H1 (cell line): Measurements from ENCODE around the gene SLC2A11. TPM values are rescaled to one million over a fixed set of nuclear protein-coding genes. Genes with fewer than 3 reads are reported as not detected.

ENCODE experiments used
- CTCF ChIP-seq, 3 experiments: IDR thresholded peaks; 1 replicate in 2 of 3; 2 replicates in 1 of 3; pipeline versions ENCODE4 v1.5.1 to v1.6.1; 2011; ENCODE audit warnings: low read length in 3 of 3, mild to moderate bottlenecking in 3 of 3, inconsistent platforms in 2 of 3, low read depth in 1 of 3, moderate library complexity in 1 of 3; ENCODE audit not compliant: insufficient read depth in 1 of 3; ENCODE audit errors: control extremely low read depth in 1 of 3
- polyA plus RNA-seq, 7 experiments: library from polyadenylated mRNA; depleted of rRNA in 3 of 7; stranded (reverse) in 5 of 7; unstranded in 2 of 7; fragments of >200 nt in 5 of 7; fragments of 200-250 nt in 2 of 7; gene quantifications; 1 replicate in 5 of 7; 2 replicates in 1 of 7; 4 replicates in 1 of 7; pipeline versions ENCODE4 v1.2.1 to v1.2.3, GENCODE V29; 2011 to 2013; ENCODE audit warnings: missing spikeins in 2 of 7, mixed read lengths in 2 of 7
- total RNA-seq: library from RNA; stranded (reverse); fragmentation: NEBNext Ultra II Directional; extraction: Animal tissue kit (Norgen Biotek cat#: 25700); gene quantifications from 2 replicates; pipeline ENCODE4 v1.2.1, GENCODE V29; 2021

The SLC2A11 gene
- total and polyA plus RNA-seq, 2 of the 8 experiments (the other 6 are each of a cell fraction or from before 2014, with no cell fraction given), result 10.7 to 12.5 TPM

- TF ChIP-seq CTCF (IDR thresholded peaks at IDR 0.05; ENCODE audit: control extremely low read depth in 1 of 3, insufficient read depth in 1 of 3, low read depth in 1 of 3, low read length in 3 of 3), result no peak
Observed at GRCh38 chr22:23842599-23842998, 15.1 kb upstream of the SLC2A11 start (continued).
